ENCODE results near the gene SLC6A6.

The SLC6A6 gene

DNA sequence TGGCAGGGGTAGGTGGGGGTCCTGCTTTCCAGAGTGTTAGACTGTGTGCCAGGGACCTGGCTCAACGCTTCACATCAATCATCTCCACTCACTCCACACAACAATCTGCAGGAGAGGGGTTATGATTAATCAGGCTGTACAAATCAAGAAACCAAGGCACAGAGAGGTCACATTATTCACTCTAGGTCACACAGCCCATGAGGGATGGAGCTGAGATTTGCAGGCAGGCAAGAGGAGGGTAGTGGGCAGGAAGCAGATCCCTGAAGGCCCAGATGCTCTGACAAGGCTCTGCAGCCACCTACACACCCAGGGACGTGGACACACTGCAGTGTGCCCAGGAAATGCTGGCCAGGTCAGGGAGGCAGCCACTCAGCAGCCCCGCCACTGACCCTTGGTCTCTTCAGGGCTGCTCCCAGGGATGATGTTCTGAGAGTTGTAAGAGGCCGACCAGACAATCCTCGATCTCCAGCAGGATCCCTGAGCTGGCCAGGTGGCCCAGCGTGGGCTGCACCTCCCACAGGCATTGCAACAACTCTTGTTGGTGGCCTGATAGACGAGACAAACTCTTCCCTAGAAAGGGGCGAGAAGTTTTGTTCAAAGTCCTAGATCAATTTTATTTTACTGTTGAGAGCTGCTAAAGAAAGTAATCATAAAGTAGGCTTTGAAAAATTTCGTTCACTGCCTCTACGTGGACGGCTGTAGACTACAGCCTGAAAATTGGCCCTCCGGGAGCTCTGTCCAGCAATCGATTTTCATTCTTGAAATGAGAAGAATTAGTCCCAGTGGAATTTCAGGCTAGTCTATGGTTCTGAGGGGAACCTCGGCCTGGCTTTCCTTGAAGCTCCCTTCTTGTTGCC, 4.2 kb upstream of the SLC6A6 start:
- Histone ChIP-seq H3K9ac (ENCODE audit: low read depth in 1 of 2, low read length in 2 of 2) (no peak overlapping the region), H3K27ac (ENCODE audit: low read depth in 2 of 2, low read length in 2 of 2) (no peak overlapping the region), H3K4me1 (ENCODE audit: control insufficient read depth in 2 of 2, insufficient read depth in 2 of 2, low read length in 2 of 2) (peaks cover 6 to 11% of the 10 kb centered on the region in 2 donors), H3K36me3 (ENCODE audit: control insufficient read depth in 2 of 2, insufficient read depth in 2 of 2, low read length in 2 of 2) (no peaks in the 10 kb centered on the region), H3K27me3 (ENCODE audit: control insufficient read depth in 2 of 2, insufficient read depth in 2 of 2, low read length in 2 of 2) (peaks cover 0 to 5% of the 10 kb centered on the region in 2 donors), H3K4me3 (ENCODE audit: low read length in 2 of 2) (no peak overlapping the region), H3K9me3 (ENCODE audit: control insufficient read depth in 2 of 2, low read length in 2 of 2) (no peaks in the 10 kb centered on the region)

DNA sequence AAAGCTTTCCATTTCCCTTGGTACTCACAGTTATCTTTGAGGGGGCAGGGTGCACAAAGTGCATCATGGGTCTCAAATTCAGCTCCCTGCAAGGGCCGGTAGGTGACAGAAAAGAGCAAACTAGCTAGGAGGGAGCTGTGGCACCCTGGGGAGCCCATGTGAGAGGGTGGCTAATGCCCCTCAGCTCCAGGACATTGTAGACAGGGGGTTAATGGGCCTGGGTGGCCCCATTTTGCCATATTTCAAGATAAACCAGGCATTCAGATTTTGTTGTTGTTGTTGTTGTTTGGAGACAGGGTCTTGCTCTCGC, 3.7 kb upstream of the SLC6A6 start:
- no peaks in the 10 kb centered on the region for H3K9me3 ChIP-seq (ENCODE audit: control insufficient read depth in 2 of 2, low read length in 2 of 2)
- H3K4me1 ChIP-seq (ENCODE audit: control insufficient read depth in 2 of 2, insufficient read depth in 2 of 2, low read length in 2 of 2), result peaks cover 12% of the 10 kb centered on the region in 2 donors
- H3K9ac ChIP-seq (ENCODE audit: low read depth in 1 of 2, low read length in 2 of 2), result no peak overlapping the region
- H3K27me3 ChIP-seq (ENCODE audit: control insufficient read depth in 2 of 2, insufficient read depth in 2 of 2, low read length in 2 of 2), result peaks cover 0 to 6% of the 10 kb centered on the region in 2 donors
- no peak overlapping the region for H3K4me3 ChIP-seq (ENCODE audit: low read length in 2 of 2)
- H3K27ac ChIP-seq (ENCODE audit: low read depth in 2 of 2, low read length in 2 of 2), result no peak overlapping the region
- no peaks in the 10 kb centered on the region for H3K36me3 ChIP-seq (ENCODE audit: control insufficient read depth in 2 of 2, insufficient read depth in 2 of 2, low read length in 2 of 2)

DNA sequence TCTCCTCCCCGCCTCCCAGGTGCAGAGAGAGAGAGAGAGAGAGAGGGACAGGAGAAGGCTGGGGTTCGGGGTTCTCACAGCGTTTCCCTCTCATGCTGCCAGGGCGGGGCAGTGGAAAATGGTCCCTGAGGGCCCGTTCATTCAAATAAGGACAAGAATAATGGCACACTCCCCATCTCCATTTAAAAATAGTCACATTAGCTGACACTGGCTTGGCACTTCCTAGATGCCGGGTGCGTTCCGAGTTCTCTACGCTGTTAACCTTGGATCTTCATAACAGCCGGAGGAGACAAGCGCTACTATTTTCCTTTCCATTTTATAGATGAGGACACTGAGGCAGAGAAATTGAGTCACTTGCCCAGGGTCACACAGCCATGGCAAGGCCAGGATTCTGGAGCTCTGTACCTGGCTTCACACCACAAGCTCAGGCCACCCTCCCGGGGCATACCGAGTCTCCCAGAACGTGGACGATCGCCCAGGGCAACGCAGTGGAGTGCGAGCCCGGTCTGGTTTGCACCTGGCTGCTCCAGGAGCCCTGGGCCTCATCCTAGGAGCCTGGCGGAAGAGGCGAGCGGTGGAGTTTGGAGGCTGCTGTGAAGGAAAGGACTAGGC, 608 bp upstream of the SLC6A6 start:
- peak overlapping the region; percentile 56 to 92 for H3K4me3 ChIP-seq (ENCODE audit: low read length in 2 of 2)
- peak overlapping the region; percentile 40 to 68 for H3K27ac ChIP-seq (ENCODE audit: low read depth in 2 of 2, low read length in 2 of 2)
- peaks cover 12 to 25% of the 10 kb centered on the region in 2 donors for H3K4me1 ChIP-seq (ENCODE audit: control insufficient read depth in 2 of 2, insufficient read depth in 2 of 2, low read length in 2 of 2)
- H3K36me3 ChIP-seq (ENCODE audit: control insufficient read depth in 2 of 2, insufficient read depth in 2 of 2, low read length in 2 of 2), result no peaks in the 10 kb centered on the region
- peak overlapping the region; percentile 24 to 52 for H3K9ac ChIP-seq (ENCODE audit: low read depth in 1 of 2, low read length in 2 of 2)
- H3K9me3 ChIP-seq (ENCODE audit: control insufficient read depth in 2 of 2, low read length in 2 of 2), result no peaks in the 10 kb centered on the region
- H3K27me3 ChIP-seq (ENCODE audit: control insufficient read depth in 2 of 2, insufficient read depth in 2 of 2, low read length in 2 of 2), result peaks cover 0 to 6% of the 10 kb centered on the region in 2 donors

DNA sequence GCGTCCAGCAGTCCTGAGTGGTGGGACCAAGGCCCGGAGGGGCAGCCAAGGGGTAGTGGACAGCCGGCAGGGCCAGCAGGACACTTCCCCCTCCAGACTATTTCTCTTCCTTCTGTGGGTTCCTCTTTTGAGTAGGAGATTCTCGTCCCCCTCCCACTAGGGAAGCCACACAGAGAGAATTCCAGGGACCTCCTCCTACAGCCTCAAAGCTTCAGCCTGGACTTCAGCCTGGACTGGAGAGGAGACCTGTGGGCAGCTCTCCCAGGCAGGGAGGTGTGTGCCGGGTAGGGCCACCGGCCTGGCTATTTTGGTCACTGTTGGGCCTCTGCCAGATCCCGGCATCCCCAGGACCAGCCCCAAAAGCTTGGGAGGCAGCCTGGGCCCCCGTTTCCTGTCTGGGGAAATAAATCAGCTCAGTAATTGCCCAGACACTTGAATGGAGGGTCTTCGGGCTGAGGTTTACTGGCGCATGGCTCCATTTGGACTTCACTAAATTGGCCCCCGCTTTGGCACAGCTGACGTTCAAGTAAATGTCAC, 1.3 kb downstream of the SLC6A6 start:
- H3K9me3 ChIP-seq (ENCODE audit: control insufficient read depth in 2 of 2, low read length in 2 of 2), result no peaks in the 10 kb centered on the region
- peaks cover 0 to 6% of the 10 kb centered on the region in 2 donors for H3K27me3 ChIP-seq (ENCODE audit: control insufficient read depth in 2 of 2, insufficient read depth in 2 of 2, low read length in 2 of 2)
- H3K27ac ChIP-seq (ENCODE audit: low read depth in 2 of 2, low read length in 2 of 2), result peak overlapping the region in 1 of 2 donors; percentile 86
- H3K9ac ChIP-seq (ENCODE audit: low read depth in 1 of 2, low read length in 2 of 2), result peak overlapping the region; percentile 65 to 68
- peaks cover 12 to 25% of the 10 kb centered on the region in 2 donors for H3K4me1 ChIP-seq (ENCODE audit: control insufficient read depth in 2 of 2, insufficient read depth in 2 of 2, low read length in 2 of 2)
- H3K36me3 ChIP-seq (ENCODE audit: control insufficient read depth in 2 of 2, insufficient read depth in 2 of 2, low read length in 2 of 2), result no peaks in the 10 kb centered on the region
- peak overlapping the region; percentile 71 to 92 for H3K4me3 ChIP-seq (ENCODE audit: low read length in 2 of 2)

DNA sequence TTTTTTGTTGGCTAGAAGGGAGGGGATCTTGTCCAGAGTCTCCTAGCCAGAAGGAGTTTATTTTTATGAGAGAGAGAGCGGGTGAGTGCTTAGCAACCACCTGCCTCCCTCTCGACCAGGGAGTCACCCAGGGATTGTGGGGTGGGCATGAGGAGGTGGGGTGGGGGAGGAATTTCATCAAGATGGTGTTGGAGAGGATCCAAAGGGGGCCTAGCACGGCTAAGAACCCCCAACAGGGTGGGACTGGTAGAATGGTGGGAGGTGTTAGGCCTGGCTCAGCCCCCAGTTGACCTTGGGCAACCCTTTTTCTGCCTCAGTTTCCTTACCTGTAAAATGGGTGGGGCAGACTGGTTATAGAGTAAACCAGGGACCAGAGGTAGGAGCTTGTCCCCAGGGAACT, 1.8 kb downstream of the SLC6A6 start:
- Histone ChIP-seq H3K9ac (ENCODE audit: low read depth in 1 of 2, low read length in 2 of 2) (no peak overlapping the region), H3K36me3 (ENCODE audit: control insufficient read depth in 2 of 2, insufficient read depth in 2 of 2, low read length in 2 of 2) (no peaks in the 10 kb centered on the region), H3K27ac (ENCODE audit: low read depth in 2 of 2, low read length in 2 of 2) (no peak overlapping the region), H3K27me3 (ENCODE audit: control insufficient read depth in 2 of 2, insufficient read depth in 2 of 2, low read length in 2 of 2) (peaks cover 0 to 6% of the 10 kb centered on the region in 2 donors), H3K4me3 (ENCODE audit: low read length in 2 of 2) (peak overlapping the region in 1 of 2 donors; percentile 92), H3K9me3 (ENCODE audit: control insufficient read depth in 2 of 2, low read length in 2 of 2) (no peaks in the 10 kb centered on the region), H3K4me1 (ENCODE audit: control insufficient read depth in 2 of 2, insufficient read depth in 2 of 2, low read length in 2 of 2) (peaks cover 12 to 25% of the 10 kb centered on the region in 2 donors)

DNA sequence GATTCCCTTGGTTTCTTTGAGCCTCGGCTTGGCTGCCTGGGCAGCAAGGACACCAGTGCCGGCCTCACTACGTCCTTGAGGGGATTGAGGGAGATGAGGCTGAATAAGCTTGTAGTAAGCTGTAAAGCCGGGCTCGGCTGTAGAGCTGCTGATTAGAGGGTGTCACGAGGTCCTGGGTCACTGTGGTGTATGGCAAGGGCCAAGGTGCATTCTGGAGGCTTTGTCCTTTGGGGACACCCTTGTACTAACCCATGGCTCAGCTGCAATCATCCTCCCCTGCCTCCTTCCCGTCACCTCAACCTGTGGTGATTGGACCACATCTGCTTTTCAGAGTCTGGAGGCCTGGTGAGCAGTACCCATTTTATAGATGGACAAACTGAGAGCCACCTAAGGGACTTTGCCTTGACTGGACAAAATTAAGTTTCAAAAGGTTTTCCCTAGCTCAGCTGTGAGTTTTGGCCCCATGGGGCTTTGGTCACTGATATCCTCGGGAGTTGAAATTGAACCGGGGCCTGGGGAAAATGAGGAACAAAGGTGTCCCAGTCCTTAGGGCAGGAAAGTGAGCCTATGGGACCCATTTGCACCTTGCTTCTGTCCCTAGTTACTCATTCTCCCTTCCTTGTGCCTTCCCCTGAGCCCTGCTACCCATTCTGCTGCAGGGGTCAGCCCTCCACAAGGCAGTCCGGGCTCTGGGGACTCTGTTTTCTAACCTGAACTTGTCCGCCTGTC, 2.4 kb downstream of the SLC6A6 start:
- Histone ChIP-seq H3K27ac (ENCODE audit: low read depth in 2 of 2, low read length in 2 of 2) (no peak overlapping the region), H3K4me3 (ENCODE audit: low read length in 2 of 2) (peak overlapping the region in 1 of 2 donors; percentile 32), H3K9me3 (ENCODE audit: control insufficient read depth in 2 of 2, low read length in 2 of 2) (no peaks in the 10 kb centered on the region), H3K4me1 (ENCODE audit: control insufficient read depth in 2 of 2, insufficient read depth in 2 of 2, low read length in 2 of 2) (peaks cover 12 to 25% of the 10 kb centered on the region in 2 donors), H3K27me3 (ENCODE audit: control insufficient read depth in 2 of 2, insufficient read depth in 2 of 2, low read length in 2 of 2) (peaks cover 0 to 6% of the 10 kb centered on the region in 2 donors), H3K9ac (ENCODE audit: low read depth in 1 of 2, low read length in 2 of 2) (no peak overlapping the region), H3K36me3 (ENCODE audit: control insufficient read depth in 2 of 2, insufficient read depth in 2 of 2, low read length in 2 of 2) (no peaks in the 10 kb centered on the region)

DNA sequence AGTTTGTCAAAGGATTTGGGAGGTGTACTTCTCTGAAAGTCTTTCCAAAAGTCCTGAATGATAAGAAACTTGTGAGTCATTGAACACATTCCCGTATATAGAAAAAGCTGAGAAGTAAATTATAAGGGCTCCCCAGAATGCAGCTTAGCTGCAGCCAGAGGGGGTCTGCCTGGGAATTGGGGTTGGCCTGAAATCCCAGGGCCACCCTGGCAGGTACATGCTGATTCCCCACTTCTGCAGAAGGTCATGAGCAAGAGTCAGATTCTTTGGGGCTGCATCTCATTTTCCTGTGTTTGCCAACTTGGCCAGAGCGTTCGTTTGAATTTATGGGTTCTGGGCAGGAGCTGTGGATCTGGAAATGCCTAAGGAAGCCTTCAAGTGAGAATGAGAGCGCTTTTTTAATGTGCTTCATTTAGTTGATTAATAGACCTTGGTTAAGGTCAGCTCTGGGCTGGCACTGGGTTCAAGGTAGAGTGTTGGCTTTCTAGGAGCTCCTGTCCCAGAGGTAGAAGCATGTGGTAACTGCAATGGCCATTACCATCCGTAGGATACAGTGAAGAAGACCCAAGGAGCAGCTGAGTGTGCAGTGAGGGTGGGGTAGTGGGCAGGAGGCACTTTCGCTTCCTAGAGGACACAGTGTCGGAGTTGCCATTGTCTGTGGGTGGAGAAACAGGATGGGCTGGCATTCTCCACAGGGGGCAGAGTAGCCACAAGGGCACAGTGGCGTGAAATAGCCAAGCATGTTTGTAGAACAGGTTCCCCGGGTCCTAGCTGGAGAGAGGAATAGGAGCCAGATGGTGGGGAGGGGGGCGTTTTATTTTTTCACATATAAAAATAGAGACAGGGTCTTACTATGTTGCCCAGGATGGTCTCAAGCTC, 3.2 kb downstream of the SLC6A6 start:
- H3K4me3 ChIP-seq (ENCODE audit: low read length in 2 of 2), result no peak overlapping the region
- H3K4me1 ChIP-seq (ENCODE audit: control insufficient read depth in 2 of 2, insufficient read depth in 2 of 2, low read length in 2 of 2), result peaks cover 12 to 28% of the 10 kb centered on the region in 2 donors
- H3K27me3 ChIP-seq (ENCODE audit: control insufficient read depth in 2 of 2, insufficient read depth in 2 of 2, low read length in 2 of 2), result peaks cover 0 to 6% of the 10 kb centered on the region in 2 donors
- no peaks in the 10 kb centered on the region for H3K9me3 ChIP-seq (ENCODE audit: control insufficient read depth in 2 of 2, low read length in 2 of 2)
- no peaks in the 10 kb centered on the region for H3K36me3 ChIP-seq (ENCODE audit: control insufficient read depth in 2 of 2, insufficient read depth in 2 of 2, low read length in 2 of 2)
- H3K27ac ChIP-seq (ENCODE audit: low read depth in 2 of 2, low read length in 2 of 2), result no peak overlapping the region
- H3K9ac ChIP-seq (ENCODE audit: low read depth in 1 of 2, low read length in 2 of 2), result no peak overlapping the region

DNA sequence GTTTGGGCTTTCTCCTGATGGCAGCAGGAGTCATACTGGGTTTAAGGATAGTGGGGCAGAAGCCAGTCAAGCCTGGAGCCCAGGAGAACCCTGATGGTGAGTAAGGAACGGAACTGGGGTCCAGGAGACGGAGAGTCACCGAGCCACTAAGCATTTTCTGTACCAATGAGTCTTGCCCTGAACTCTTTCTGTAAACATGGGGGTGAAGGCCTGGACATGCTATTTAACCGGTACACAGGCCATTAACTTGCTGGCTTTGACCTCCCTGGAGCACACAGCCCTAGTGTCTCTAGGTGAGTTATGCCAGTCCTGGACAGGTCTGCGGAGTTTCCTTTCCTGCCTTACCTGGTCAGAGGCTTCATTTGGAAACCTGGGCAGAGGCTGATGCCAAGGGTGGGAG, 3.9 kb downstream of the SLC6A6 start:
- Histone ChIP-seq H3K27ac (ENCODE audit: low read depth in 2 of 2, low read length in 2 of 2) (no peak overlapping the region), H3K9me3 (ENCODE audit: control insufficient read depth in 2 of 2, low read length in 2 of 2) (no peaks in the 10 kb centered on the region), H3K36me3 (ENCODE audit: control insufficient read depth in 2 of 2, insufficient read depth in 2 of 2, low read length in 2 of 2) (peaks cover 0 to 4% of the 10 kb centered on the region in 2 donors), H3K27me3 (ENCODE audit: control insufficient read depth in 2 of 2, insufficient read depth in 2 of 2, low read length in 2 of 2) (peaks cover 0 to 6% of the 10 kb centered on the region in 2 donors), H3K9ac (ENCODE audit: low read depth in 1 of 2, low read length in 2 of 2) (no peak overlapping the region), H3K4me3 (ENCODE audit: low read length in 2 of 2) (no peak overlapping the region), H3K4me1 (ENCODE audit: control insufficient read depth in 2 of 2, insufficient read depth in 2 of 2, low read length in 2 of 2) (peaks cover 16 to 28% of the 10 kb centered on the region in 2 donors)

DNA sequence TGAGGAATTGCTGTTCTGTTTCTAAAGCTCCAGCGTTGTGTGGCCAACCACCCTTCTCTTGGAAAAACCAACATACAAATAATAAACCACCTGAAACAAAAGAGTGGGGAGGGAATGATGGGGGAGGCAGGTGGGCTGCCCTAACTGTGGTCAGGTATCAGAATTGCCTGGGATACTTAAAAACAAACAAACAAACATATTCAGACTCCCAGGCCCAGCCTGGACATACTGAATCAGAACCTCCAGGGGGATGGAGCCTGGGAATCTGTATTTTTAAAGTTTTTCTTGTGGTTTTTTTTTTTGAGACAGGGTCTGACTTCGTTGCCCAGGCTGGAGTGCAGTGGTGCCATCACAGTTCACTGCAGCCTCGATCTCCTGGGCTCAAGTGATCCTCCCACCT, 4.4 kb downstream of the SLC6A6 start:
- no peak overlapping the region for H3K27ac ChIP-seq (ENCODE audit: low read depth in 2 of 2, low read length in 2 of 2)
- H3K4me3 ChIP-seq (ENCODE audit: low read length in 2 of 2), result no peak overlapping the region
- H3K9me3 ChIP-seq (ENCODE audit: control insufficient read depth in 2 of 2, low read length in 2 of 2), result no peaks in the 10 kb centered on the region
- H3K36me3 ChIP-seq (ENCODE audit: control insufficient read depth in 2 of 2, insufficient read depth in 2 of 2, low read length in 2 of 2), result peaks cover 0 to 4% of the 10 kb centered on the region in 2 donors
- H3K9ac ChIP-seq (ENCODE audit: low read depth in 1 of 2, low read length in 2 of 2), result no peak overlapping the region
- peaks cover 14 to 28% of the 10 kb centered on the region in 2 donors for H3K4me1 ChIP-seq (ENCODE audit: control insufficient read depth in 2 of 2, insufficient read depth in 2 of 2, low read length in 2 of 2)
- H3K27me3 ChIP-seq (ENCODE audit: control insufficient read depth in 2 of 2, insufficient read depth in 2 of 2, low read length in 2 of 2), result peaks cover 0 to 6% of the 10 kb centered on the region in 2 donors
